ENCODE measurements around the gene MLYCD.

MLYCD gene

GRCh38 chr16:83968891-83969649 lies 70.2 kb downstream of the MLYCD start:
- DNase-seq (ENCODE audit: low read depth in 2 of 2) = no peak

DNA sequence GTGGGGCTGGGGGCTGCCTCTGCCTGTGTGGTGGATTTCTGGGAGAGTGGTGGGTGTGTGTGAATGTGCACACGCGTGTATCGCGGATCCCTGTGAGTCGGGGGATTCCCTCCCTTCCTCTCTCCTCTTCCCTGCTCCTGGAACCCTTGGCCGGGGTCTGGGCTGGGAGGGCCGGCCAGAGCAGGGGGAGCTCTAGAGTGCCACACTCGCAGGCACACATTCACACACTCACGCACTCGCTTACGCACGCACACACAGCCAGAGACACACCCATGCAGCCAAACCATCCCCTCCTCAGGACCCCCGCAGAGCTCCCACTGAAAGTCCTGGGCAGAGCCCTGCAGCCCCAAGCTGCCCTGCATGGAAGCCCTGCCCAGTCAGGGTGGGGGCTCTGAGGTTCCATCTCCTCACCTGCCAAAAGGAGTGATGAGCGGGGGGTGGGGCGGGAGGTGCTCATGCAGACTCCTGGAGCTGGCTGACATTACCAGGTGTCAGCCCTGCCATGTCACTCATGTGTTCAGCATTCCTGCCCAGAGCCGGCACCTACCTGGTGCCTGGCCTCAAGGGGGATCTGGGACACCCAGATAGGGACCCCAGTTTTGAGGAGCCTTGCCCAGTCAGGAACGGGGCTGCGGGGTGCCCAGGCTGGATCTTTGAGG lies 71.0 kb downstream of the MLYCD start:
- DNase-seq (ENCODE audit: low read depth in 2 of 2) = no peak

DNA sequence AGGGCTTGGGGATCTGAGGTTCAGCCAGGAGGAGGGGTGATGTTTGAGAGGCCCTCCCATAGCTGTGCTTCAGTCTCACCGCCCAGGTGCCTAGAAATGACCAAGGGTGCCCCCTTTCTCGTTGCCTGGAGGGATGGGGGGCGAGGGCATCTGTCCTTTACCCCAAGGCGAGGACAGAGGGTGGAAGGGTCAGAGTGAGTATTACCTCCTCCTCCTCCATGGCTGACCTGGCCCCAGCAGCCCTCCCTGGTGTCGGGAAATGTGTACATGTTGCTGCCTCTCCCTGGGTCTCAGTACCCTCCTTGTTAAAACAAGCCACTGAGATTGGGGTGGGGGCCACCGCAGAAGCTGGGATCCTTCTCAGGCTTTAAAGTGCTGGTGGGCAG lies 71.5 kb downstream of the MLYCD start:
- DNase-seq (ENCODE audit: low read depth in 2 of 2) = no peak

GRCh38 chr16:83971165-83972130 lies 72.5 kb downstream of the MLYCD start:
- no peak for DNase-seq (ENCODE audit: low read depth in 2 of 2)

DNA sequence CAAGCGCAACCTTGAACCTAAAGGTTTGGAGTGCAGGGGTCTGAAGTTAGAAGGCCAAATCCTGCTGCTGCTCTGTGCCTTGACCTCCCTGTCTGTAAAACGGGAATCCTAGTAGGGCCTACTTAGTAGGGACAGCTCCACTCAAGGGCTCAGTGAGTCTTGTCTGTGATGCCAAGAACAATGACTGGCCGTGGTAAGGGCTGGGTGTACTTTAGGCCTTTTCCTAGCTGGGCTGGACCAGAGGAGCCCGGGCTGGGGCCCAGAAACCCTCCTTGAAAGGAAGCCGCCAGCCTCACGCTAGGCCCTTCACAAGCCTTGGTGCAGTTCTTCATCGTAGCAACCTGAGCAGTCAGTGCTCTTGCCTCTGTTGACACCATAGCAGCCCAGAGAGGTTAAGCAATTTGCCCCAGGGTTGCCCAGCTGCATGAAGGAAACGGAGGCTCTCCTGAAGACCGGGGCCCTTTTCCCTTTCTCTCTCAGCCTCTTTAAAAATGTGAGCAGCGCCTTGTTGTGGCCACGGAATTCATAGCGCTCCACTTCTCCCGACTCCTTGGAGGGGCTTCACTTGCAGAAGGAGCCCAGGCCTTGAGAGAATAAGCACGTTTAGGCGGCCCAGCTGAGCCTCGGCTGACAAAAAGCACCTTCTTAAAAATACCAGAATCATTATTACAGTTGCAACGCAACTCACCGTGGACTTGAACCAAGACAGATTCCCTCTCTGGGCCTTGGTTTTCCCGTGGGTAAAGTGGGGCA lies 73.5 kb downstream of the MLYCD start:
- no peak for DNase-seq (ENCODE audit: low read depth in 2 of 2)

DNA sequence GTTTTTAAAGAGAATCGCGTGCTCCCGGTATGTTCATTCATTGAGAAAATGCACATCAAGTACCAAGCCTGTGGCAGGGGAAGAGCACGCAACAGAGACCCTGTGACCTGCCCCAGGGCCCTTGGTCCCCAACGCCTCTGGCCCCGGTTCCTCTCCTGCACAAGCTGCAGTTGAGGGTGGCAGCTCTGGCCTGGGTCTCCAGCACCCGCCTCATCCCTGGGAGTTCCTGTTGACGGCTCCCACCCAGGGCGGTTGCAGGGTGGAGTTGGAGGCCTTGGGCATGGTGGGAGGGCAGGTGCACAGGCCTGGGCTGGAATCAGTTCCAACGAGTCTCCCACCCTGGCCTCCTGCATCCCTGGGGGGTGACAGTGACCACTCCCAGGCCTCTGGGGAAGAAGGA lies 74.2 kb downstream of the MLYCD start:
- DNase-seq (ENCODE audit: low read depth in 2 of 2) = no peak

DNA sequence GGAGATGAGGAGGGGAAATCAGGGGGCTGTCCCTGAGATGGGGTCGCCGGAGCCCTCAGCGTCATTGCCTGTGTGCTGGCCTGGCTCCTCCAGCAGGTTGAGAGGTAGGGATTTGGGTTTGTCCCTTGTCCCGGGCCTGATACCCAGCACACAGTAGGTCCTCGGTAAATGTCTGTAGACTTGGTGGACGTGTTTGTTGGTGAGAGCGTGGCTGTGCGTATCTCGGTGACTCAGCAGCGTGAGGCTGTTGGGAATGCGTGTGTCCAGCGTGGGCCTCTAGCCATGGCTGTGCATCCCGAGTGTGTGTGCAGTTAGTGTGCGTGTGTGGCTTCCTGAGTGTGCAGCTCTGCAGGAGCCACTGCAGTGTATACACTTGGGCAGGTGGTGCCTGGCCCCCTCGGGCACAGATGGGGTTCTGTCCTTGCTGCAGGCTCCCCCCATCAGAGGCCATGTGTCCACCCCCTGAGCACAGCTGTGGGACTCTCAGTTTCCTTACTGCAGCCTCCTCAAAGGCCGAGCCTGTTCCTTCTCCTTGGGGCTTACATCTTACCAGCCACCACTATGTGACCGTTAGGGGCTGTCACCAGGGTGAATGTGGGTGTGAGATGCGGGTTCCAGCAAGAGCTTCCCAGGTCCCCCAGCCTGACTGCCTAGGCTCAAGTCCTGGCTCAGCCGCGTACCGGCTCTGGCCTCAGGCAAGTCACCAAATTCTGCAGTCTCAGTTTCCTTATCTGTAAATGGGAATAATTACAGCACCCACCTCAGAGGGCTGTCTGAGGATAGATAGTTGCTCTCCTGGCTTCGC lies 74.9 kb downstream of the MLYCD start:
- DNase-seq (ENCODE audit: low read depth in 2 of 2) = no peak

DNA sequence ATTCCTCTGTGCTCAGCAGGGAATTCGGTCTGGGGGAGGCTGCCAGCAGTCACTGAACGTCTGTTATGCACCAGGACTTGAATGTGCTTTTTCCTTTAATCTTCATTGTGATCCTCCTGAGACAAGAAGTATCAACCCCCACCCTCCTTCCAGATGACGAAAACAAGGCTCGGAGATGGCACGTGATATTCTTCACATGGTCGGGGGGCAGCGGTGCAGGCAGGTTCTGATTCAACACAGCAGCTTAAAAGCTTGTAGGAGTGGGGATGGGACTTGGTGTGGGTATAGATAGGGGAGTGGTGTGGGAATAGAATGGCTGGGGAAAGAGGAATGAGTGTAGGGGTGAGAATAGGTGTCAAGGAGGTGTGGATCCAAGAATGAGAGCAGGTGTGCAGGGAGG lies 75.6 kb downstream of the MLYCD start:
- DNase-seq (ENCODE audit: low read depth in 2 of 2) = no peak

DNA sequence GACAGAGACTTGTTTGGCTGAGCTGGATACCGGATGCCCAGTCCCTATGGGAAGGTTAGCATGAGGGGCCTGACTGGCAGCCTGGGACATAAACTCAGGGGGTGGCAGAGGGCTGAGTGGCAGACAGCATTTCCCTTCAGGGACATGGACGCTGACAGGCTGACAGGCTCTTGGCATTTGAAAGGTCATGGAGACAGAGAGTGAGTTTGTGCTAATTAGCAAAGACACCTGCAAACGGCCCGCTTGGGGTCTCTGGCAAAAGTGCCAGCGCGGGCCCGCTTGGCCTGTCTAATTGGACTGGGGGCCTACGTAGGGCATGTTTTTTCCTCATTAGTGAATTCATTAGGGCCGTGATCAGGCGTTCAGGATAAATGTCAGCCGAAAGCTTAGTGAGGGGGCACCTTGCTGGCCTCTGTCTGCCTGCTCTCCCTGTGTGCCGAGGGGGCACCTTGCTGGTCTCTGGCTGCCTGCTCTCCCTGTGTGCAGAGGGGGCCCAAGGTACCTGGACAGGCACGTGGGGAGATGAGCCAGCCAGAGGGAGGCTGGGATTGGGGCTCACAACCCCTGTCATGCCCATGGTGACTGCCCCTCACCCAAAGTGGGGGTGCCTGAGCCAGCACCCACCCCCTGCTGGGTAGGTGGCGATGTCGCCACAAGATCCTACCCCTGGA lies 76.8 kb downstream of the MLYCD start:
- no peak for DNase-seq (ENCODE audit: low read depth in 2 of 2)
